WTC11 (cell line): ENCODE results near the gene NBPF1.
"Not testable (repeated sequence)": the region's sequence is repeated elsewhere in the genome, so short reads cannot be mapped to it uniquely, and the experiment has no call there.

ENCODE experiments used
- IRF2 ChIP-seq: sonication (generic); formaldehyde crosslinking; IDR thresholded peaks from 2 replicates; pipeline ENCODE4 v1.8.0; 2022; ENCODE audit warnings: low read depth, missing genetic modification reagents, borderline replicate concordance
- ZNF232 ChIP-seq: sonication (generic); formaldehyde crosslinking; IDR thresholded peaks from 2 replicates; pipeline ENCODE4 v1.8.0; 2022; ENCODE audit warnings: mild to moderate bottlenecking, missing genetic modification reagents
- TF ChIP-seq, protein P1 (sequence below): fragments of 200-600 bp; IDR thresholded peaks from 2 replicates; pipeline ENCODE4 v1.8.0; 2022; ENCODE audit warnings: antibody characterized with exemption

DNA sequence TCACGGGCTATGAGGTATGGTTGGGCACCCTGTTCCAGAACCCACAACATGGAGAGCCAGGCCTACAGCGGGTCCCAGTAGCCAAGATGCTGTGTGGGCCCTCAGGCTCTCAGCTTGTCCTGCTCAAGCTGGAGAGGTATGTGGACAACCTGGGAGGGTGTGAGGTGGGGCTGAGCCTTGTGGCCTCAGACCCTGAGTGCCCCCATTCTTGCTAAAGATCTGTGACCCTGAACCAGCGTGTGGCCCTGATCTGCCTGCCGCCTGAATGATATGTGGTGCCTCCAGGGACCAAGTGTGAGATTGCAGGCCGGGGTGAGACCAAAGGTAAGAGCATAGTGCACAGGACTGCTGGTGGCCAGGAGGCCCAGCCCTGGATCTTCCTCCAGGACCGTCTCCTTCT, 36.0 kb upstream of the NBPF1 start:
- TF ChIP-seq, protein P1, sequence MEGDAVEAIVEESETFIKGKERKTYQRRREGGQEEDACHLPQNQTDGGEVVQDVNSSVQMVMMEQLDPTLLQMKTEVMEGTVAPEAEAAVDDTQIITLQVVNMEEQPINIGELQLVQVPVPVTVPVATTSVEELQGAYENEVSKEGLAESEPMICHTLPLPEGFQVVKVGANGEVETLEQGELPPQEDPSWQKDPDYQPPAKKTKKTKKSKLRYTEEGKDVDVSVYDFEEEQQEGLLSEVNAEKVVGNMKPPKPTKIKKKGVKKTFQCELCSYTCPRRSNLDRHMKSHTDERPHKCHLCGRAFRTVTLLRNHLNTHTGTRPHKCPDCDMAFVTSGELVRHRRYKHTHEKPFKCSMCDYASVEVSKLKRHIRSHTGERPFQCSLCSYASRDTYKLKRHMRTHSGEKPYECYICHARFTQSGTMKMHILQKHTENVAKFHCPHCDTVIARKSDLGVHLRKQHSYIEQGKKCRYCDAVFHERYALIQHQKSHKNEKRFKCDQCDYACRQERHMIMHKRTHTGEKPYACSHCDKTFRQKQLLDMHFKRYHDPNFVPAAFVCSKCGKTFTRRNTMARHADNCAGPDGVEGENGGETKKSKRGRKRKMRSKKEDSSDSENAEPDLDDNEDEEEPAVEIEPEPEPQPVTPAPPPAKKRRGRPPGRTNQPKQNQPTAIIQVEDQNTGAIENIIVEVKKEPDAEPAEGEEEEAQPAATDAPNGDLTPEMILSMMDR: not testable (repeated sequence)
- TF ChIP-seq IRF2 (CRISPR knock-in tag); ZNF232: not testable (repeated sequence)
